B cell (primary cell): ENCODE data around the gene ODF4. TPM values are rescaled to one million over a fixed set of nuclear protein-coding genes. Genes with fewer than 3 reads are reported as not detected.

Source experiments
- ATAC-seq: fragments of 200-7000 bp; cut with Tn5 transposase; one replicate; pipeline ENCODE4 v1.10.0; 2021; ENCODE audit warnings: low read depth, mild to moderate bottlenecking, moderate number of reproducible peaks, moderate library complexity
- CTCF ChIA-PET: fragments of 350-600 bp; sonication (Branson Sonifier 250); formaldehyde crosslinking; loops from one replicate; lab custom pipeline; 2021; ENCODE audit warnings: antibody characterized with exemption, inconsistent platforms; lab: Charles Lee
- POLR2A ChIA-PET: fragments of 350-600 bp; sonication (Branson Sonifier 250); formaldehyde crosslinking; loops from one replicate; lab custom pipeline; 2021; ENCODE audit warnings: antibody characterized with exemption; lab: Charles Lee
- DNase-seq: peaks from one replicate; pipeline ENCODE4 v3.0.0; 2013
- H2AFZ ChIP-seq: 2 replicates; pipeline ENCODE4 v1.6.1; 2012; ENCODE audit warnings: mild to moderate bottlenecking, low read depth, low read length; ENCODE audit not compliant: insufficient read depth, poor library complexity, severe bottlenecking
- H3K27ac ChIP-seq, 2 donors: 1 replicate in 1 of 2; 2 replicates in 1 of 2; pipeline ENCODE4 v1.5.1; 2012 to 2013; ENCODE audit warnings: low read length in 2 of 2, mild to moderate bottlenecking in 2 of 2, moderate library complexity in 1 of 2
- H3K27me3 ChIP-seq, 4 experiments: fragments of 200-600 bp in 1 of 4; sonication (generic) in 1 of 4; replicated peaks in 1 of 4; 1 replicate in 2 of 4; 2 replicates in 2 of 4; pipeline versions ENCODE4 v1.6.1 to v1.7.0; 2013 to 2016; ENCODE audit warnings: low read length in 3 of 4, mild to moderate bottlenecking in 2 of 4, mixed read lengths in 1 of 4, moderate library complexity in 1 of 4; ENCODE audit not compliant: insufficient read depth in 4 of 4, control insufficient read depth in 3 of 4; ENCODE audit errors: control extremely low read depth in 1 of 4
- H3K36me3 ChIP-seq, 2 experiments: replicated peaks in 1 of 2; 1 replicate in 1 of 2; 2 replicates in 1 of 2; pipeline versions ENCODE4 v1.6.1 to v1.7.1; 2013; ENCODE audit warnings: low read length in 1 of 2; ENCODE audit not compliant: insufficient read depth in 2 of 2, control insufficient read depth in 1 of 2; ENCODE audit errors: control extremely low read depth in 1 of 2, extremely low read depth in 1 of 2
- H3K4me1 ChIP-seq, 2 donors: fragments of 200-600 bp in 1 of 2; sonication (generic) in 1 of 2; 1 replicate in 1 of 2; 2 replicates in 1 of 2; pipeline versions ENCODE4 v1.5.1 to v1.6.1; 2013 to 2017; ENCODE audit warnings: low read length in 2 of 2; ENCODE audit not compliant: control insufficient read depth in 2 of 2, insufficient read depth in 2 of 2
- H3K4me2 ChIP-seq: replicated peaks from 2 replicates; pipeline ENCODE3; 2012; ENCODE audit warnings: mild to moderate bottlenecking, low read depth, low read length; ENCODE audit not compliant: poor library complexity, severe bottlenecking
- H3K4me3 ChIP-seq, 5 experiments: fragments of 200-600 bp in 1 of 5; sonication (generic) in 1 of 5; 1 replicate in 3 of 5; 2 replicates in 2 of 5; pipeline versions ENCODE4 v1.5.1 to v1.7.0; 2011 to 2016; ENCODE audit warnings: low read length in 4 of 5, mild to moderate bottlenecking in 4 of 5, low read depth in 2 of 5, control low read depth in 1 of 5, moderate library complexity in 1 of 5; ENCODE audit not compliant: insufficient read depth in 1 of 5; ENCODE audit errors: control extremely low read depth in 1 of 5, extremely low read depth in 1 of 5
- H3K79me2 ChIP-seq: fragments of 200-600 bp; sonication (generic); one replicate; pipeline ENCODE4 v1.6.0; 2016; ENCODE audit warnings: low read length; ENCODE audit not compliant: control insufficient read depth, insufficient read depth
- H3K9ac ChIP-seq: fragments of 200-600 bp; sonication (generic); 2 replicates; pipeline ENCODE4 v1.6.1; 2017; ENCODE audit warnings: mild to moderate bottlenecking, low read length, moderate library complexity
- H3K9me3 ChIP-seq, 3 donors: one replicate each; pipeline versions ENCODE4 v1.6.1 to v1.7.1; 2013; ENCODE audit warnings: low read length in 2 of 3; ENCODE audit not compliant: control insufficient read depth in 2 of 3, insufficient read depth in 1 of 3; ENCODE audit errors: control extremely low read depth in 1 of 3
- H4K20me1 ChIP-seq: 2 replicates; pipeline ENCODE4 v1.6.0; 2012; ENCODE audit warnings: mild to moderate bottlenecking, low read length; ENCODE audit not compliant: insufficient read depth, control insufficient read depth, poor library complexity, severe bottlenecking
- H3K27ac Mint-ChIP-seq: one replicate; pipeline ENCODE4 v1.8.0; 2021; ENCODE audit warnings: mixed read lengths
- H3K27me3 Mint-ChIP-seq: one replicate; pipeline ENCODE4 v1.8.0; 2021; ENCODE audit warnings: mixed read lengths
- H3K4me1 Mint-ChIP-seq: one replicate; pipeline ENCODE4 v1.8.0; 2021; ENCODE audit warnings: mixed read lengths
- H3K4me3 Mint-ChIP-seq: one replicate; pipeline ENCODE4 v1.8.0; 2021; ENCODE audit warnings: mixed read lengths
- H3K9me3 Mint-ChIP-seq: one replicate; pipeline ENCODE4 v1.8.0; 2022; ENCODE audit warnings: mixed read lengths; ENCODE audit not compliant: insufficient read depth
- EZH2 ChIP-seq: IDR thresholded peaks from 2 replicates; pipeline ENCODE4 v1.6.1; 2012; ENCODE audit warnings: borderline replicate concordance, low read depth, mild to moderate bottlenecking, moderate library complexity, low read length; ENCODE audit not compliant: insufficient read depth, poor library complexity, severe bottlenecking
- WGBS: methylation state at CpG from one replicate; pipeline ENCODE4 v1.1.5; 2013; ENCODE audit warnings: missing lambda C conversion rate; ENCODE audit not compliant: insufficient coverage; 5-methylcytosine and 5-hydroxymethylcytosine counted together
- intact Hi-C: fragments of 100-400 bp; cut with micrococcal nuclease; formaldehyde crosslinking; loops from one replicate; pipeline ENCODE4 v1.10.0; 2022
- polyA plus RNA-seq: library from polyadenylated mRNA; depleted of rRNA; stranded (reverse); fragments of >200 nt; gene quantifications from 2 replicates; pipeline ENCODE4 v1.2.3, GENCODE V29; 2012
- total RNA-seq, 2 donors: library from RNA; stranded (reverse); fragments of 120-200 nt in 1 of 2; gene quantifications; 1 replicate in 1 of 2; 2 replicates in 1 of 2; pipeline versions ENCODE4 v1.2.3 to v1.2.4, GENCODE V29; 2013 to 2022
- TF ChIP-seq, protein P1 (sequence below): fragments of 200-600 bp; IDR thresholded peaks from one replicate; pipeline ENCODE4 v1.8.0; 2022; ENCODE audit warnings: antibody characterized with exemption, mild to moderate bottlenecking

ODF4 gene
- total and polyA plus RNA-seq, 2 donors (not counting 1 experiment from before 2014, with no cell fraction given), result not detected

DNA sequence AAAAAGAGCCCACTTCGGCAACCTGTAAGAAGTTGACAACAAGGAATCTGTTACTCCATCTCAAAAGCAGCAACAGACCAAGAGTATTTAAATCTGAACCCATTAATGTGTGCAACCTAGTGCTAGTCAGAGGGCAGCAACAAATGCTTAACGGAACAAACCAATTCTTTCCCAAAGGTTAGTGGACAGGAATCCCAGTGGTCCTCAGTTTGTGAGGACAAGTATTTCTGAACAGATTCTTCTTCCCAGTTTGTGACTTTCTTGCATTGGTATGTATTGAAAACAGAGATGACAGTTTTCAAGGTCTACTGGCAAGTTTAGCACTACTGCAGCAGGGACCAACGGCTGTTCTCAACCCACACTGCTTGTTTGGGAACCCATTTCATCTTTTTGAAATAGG, 40.4 kb downstream of the ODF4 start:
- WGBS, result 83% methylated on average over 1 of the region's 3 CpGs
- no peaks in the 10 kb centered on the region for H3K27me3 ChIP-seq
- Mint-ChIP-seq H3K4me3 (peak overlapping the region; percentile 62), H3K4me1 (peaks cover 68% of the 10 kb centered on the region), H3K9me3 (no peaks in the 10 kb centered on the region), H3K27ac (no peak overlapping the region), H3K27me3 (no peaks in the 10 kb centered on the region)
- H4K20me1 ChIP-seq, result peaks cover 56% of the 10 kb centered on the region
- no peak overlapping the region for H3K9ac ChIP-seq
- ChIA-PET POLR2A (interaction anchor here (1.5 kb wide), 1 partner anchor 10 kb away, joined by 3 read pairs; no protein-coding TSS in a partner anchor), CTCF (no interaction called here)
- H3K27ac ChIP-seq, result no peak overlapping the region
- DNase-seq (no peak), ATAC-seq (no peak)
- peaks cover 6 to 52% of the 10 kb centered on the region in 2 experiments for H3K36me3 ChIP-seq
- H3K4me2 ChIP-seq, result no peak overlapping the region
- intact Hi-C loops, result loop anchor here (5.0 kb wide), 1 partner anchor 448 kb away; the partner anchor contains the start of genes CNTROB and TRAPPC1
- no peak overlapping the region for H2AFZ ChIP-seq
- H3K4me1 ChIP-seq, result peaks cover 41 to 53% of the 10 kb centered on the region in 2 donors
- peaks cover 48% of the 10 kb centered on the region for H3K79me2 ChIP-seq
- TF ChIP-seq EZH2, result no peak
- TF ChIP-seq, protein P1, sequence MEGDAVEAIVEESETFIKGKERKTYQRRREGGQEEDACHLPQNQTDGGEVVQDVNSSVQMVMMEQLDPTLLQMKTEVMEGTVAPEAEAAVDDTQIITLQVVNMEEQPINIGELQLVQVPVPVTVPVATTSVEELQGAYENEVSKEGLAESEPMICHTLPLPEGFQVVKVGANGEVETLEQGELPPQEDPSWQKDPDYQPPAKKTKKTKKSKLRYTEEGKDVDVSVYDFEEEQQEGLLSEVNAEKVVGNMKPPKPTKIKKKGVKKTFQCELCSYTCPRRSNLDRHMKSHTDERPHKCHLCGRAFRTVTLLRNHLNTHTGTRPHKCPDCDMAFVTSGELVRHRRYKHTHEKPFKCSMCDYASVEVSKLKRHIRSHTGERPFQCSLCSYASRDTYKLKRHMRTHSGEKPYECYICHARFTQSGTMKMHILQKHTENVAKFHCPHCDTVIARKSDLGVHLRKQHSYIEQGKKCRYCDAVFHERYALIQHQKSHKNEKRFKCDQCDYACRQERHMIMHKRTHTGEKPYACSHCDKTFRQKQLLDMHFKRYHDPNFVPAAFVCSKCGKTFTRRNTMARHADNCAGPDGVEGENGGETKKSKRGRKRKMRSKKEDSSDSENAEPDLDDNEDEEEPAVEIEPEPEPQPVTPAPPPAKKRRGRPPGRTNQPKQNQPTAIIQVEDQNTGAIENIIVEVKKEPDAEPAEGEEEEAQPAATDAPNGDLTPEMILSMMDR, result no peak
- H3K9me3 ChIP-seq, result no peaks in the 10 kb centered on the region
- H3K4me3 ChIP-seq, result no peak overlapping the region

DNA sequence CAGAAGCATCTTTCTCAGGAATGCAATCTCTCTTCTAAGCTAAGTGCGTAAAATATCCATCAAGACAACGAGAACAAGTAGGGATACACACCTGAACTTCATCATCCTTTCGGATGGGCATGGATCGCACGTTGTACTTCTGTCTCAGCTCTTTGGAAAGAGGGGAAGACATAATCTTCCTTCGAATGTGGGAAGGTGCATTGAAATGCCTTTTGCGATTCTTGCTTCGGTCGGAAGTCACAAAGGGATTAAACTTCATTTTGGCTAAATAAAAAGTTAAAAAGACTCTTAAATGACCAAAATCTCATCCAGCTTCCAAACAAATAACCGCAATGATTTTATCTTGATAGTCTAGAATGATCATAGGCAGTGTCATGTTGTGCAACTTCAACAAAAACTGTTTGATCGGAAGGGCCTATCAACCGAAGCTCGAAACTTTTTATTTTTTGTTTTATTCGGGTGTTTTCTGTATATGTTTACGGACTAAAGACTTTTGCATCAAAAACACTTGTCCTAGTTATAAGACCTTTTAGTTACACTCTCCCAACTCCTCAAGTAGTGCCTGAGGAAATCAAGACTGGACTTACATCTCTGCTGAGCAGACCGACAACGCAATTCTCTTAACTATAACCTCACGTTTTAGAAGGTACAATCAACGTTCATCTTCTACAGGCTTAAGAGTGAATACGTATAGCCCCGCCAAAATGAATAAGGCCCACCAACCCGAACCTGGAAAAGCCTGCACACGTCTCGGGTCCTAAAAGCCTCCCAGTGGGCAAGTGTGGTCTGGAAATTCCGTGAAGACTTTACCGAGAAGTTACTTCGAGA, 42.6 kb downstream of the ODF4 start:
- H3K9me3 Mint-ChIP-seq, result no peaks in the 10 kb centered on the region
- ATAC-seq, result no peak
- Histone ChIP-seq H3K27me3 (no peaks in the 10 kb centered on the region), H3K9me3 (no peaks in the 10 kb centered on the region), H3K4me1 (peaks cover 25 to 36% of the 10 kb centered on the region in 2 donors), H3K4me2 (peak overlapping the region; percentile 96), H3K9ac (peak overlapping the region; percentile 98), H3K36me3 (peaks cover 6 to 47% of the 10 kb centered on the region in 2 experiments), H3K79me2 (peaks cover 40% of the 10 kb centered on the region), H2AFZ (peak overlapping the region; percentile 90), H3K4me3 (peak overlapping the region; percentile 73 to 95 (median 84)), H3K27ac (peak overlapping the region; percentile 19 to 82), H4K20me1 (peaks cover 50% of the 10 kb centered on the region)
- H3K4me3 Mint-ChIP-seq, result peak overlapping the region; percentile 89
- no peak for DNase-seq
- intact Hi-C loops, result loop anchor here (2.0 to 5.0 kb wide), 3 partner anchors 87 to 695 kb away; partner anchors contain the start of genes CNTROB, SLC25A35, TP53 and TRAPPC1
- WGBS, result 3% methylated on average over 12 of the region's 27 CpGs
- CTCF ChIA-PET, result interaction anchor here (0.7 to 1.7 kb wide), 5 partner anchors 28 to 364 kb away, joined by 3 to 7 read pairs (median 3); no protein-coding TSS in a partner anchor
- peaks cover 52% of the 10 kb centered on the region for H3K4me1 Mint-ChIP-seq
- no peaks in the 10 kb centered on the region for H3K27me3 Mint-ChIP-seq
- TF ChIP-seq EZH2, result no peak
- TF ChIP-seq, protein P1, result no peak
- POLR2A ChIA-PET, result no interaction called here
- peak overlapping the region; percentile 87 for H3K27ac Mint-ChIP-seq
